Heart right ventricle (tissue), 16 donors: ENCODE data around the gene MUC22. TPM values are rescaled to one million over a fixed set of nuclear protein-coding genes. Genes with fewer than 3 reads are reported as not detected.

Experiments used
- ATAC-seq, 8 donors: fragments of 200-7000 bp; cut with Tn5 transposase; one replicate each; pipeline ENCODE4 v1.9.1; 2020; ENCODE audit warnings: mild to moderate bottlenecking in 8 of 8, moderate library complexity in 8 of 8, moderate number of reproducible peaks in 1 of 8
- DNase-seq, 2 donors: peaks; one replicate each; pipeline ENCODE4 v3.0.0-alpha.2; 2020
- H3K27ac ChIP-seq, 10 donors: fragments of 200-600 bp; sonication (generic) in 2 of 10; one replicate each; pipeline versions ENCODE4 v1.5.0 to v1.8.0; 2020 to 2022; ENCODE audit warnings: mild to moderate bottlenecking in 3 of 10
- H3K27me3 ChIP-seq, 7 donors: fragments of 200-600 bp; one replicate each; pipeline ENCODE4 v1.8.0; 2021 to 2022; ENCODE audit warnings: mild to moderate bottlenecking in 2 of 7
- H3K36me3 ChIP-seq, 9 donors: fragments of 200-600 bp; sonication (generic) in 1 of 9; one replicate each; pipeline versions ENCODE4 v1.5.0 to v1.8.0; 2020 to 2022; ENCODE audit warnings: mild to moderate bottlenecking in 2 of 9
- H3K4me1 ChIP-seq, 9 donors: fragments of 200-600 bp; sonication (generic) in 1 of 9; one replicate each; pipeline versions ENCODE4 v1.5.0 to v1.8.0; 2020 to 2022; ENCODE audit warnings: mild to moderate bottlenecking in 4 of 9
- H3K4me3 ChIP-seq, 10 donors: fragments of 200-600 bp; sonication (generic) in 2 of 10; one replicate each; pipeline versions ENCODE4 v1.5.0 to v1.8.0; 2020 to 2022; ENCODE audit warnings: mild to moderate bottlenecking in 7 of 10, moderate library complexity in 2 of 10
- H3K9me3 ChIP-seq, 11 donors: fragments of 200-600 bp in 10 of 11; sonication (generic) in 2 of 11; one replicate each; pipeline versions ENCODE4 v1.5.0 to v1.8.0; 2013 to 2022; ENCODE audit warnings: mild to moderate bottlenecking in 2 of 11, control low read depth in 1 of 11, moderate library complexity in 1 of 11
- WGBS, 2 donors: extraction: QIAGEN DNeasy Blood & Tissue Kit; methylation state at CpG; one replicate each; pipeline ENCODE4 v1.1.7; 2013; ENCODE audit warnings: inconsistent platforms in 1 of 2; 5-methylcytosine and 5-hydroxymethylcytosine counted together
- intact Hi-C, 10 donors: fragments of 100-400 bp; cut with DNase I; formaldehyde crosslinking; loops; one replicate each; pipeline versions ENCODE4 v1.11.1 to v1.14.2; 2022
- polyA plus RNA-seq, 2 donors: library from polyadenylated mRNA; stranded (reverse); fragments of 200-250 nt; gene quantifications; one replicate each; pipeline ENCODE4 v1.2.3, GENCODE V29; 2013
- total RNA-seq, 10 donors: library from RNA; stranded (reverse); fragmentation: NEBNext Ultra II Directional in 3 of 10; extraction: Animal tissue kit (Norgen Biotek cat#: 25700) in 3 of 10; gene quantifications; one replicate each; pipeline versions ENCODE4 v1.2.1 to v1.2.4, GENCODE V29; 2021 to 2023
- TF ChIP-seq, protein P1 (sequence below), 9 donors: fragments of 200-600 bp; sonication (generic) in 2 of 9; IDR thresholded peaks; one replicate each; pipeline versions ENCODE4 v1.5.0 to v1.8.0; 2021 to 2022; ENCODE audit warnings: antibody characterized with exemption in 9 of 9, mild to moderate bottlenecking in 5 of 9, moderate library complexity in 1 of 9
- donor health status: Arrhythmogenic right ventricular cardiomyopathy.
- donor health status: ischemic (EF 13 %, LVEDD 7.1; RV severe dilation, severe dysfunction).
- donor health status: healthy with polysubstance abuse.
- donor health status: DM: no; HTN: yes; CAD: no.
- donor health status: DM: no; HTN: no; CAD: no.
- donor health status: ischemic (EF 25% LVEDD 6.9; RV normal size, moderate dysfunction).
- donor health status: ischemic (EF 25% LVEDD 5.7; RV mildly dilated, moderate dysfunction).
- donor health status: healthy.
- donor health status: DM: yes; HTN: yes; CAD: no.
- donor health status: Ischemic cardiomyopathy.
- donor health status: ischemic (EF 35%, LVEDD 5.7; RV mildly dilated, moderate dysfunction).
- donor health status: nonischemic (EF 11% LVEDD 7.7; RV severe dilation, severe dysfunction).
- donor health status: DM: yes; HTN: yes; CAD: no.
- donor health status: PGD.
- donor health status: ischemic (EF 29% LVEDD 5.4; RV normal size, mild dysfunction).
- donor health status: nonischemic (EF 23%, LVEDD 6.1; RV moderate dilation, normal function).

Gene MUC22
- total and polyA plus RNA-seq, 12 donors = under 0.01 to 0.64 (median 0.24) TPM

DNA sequence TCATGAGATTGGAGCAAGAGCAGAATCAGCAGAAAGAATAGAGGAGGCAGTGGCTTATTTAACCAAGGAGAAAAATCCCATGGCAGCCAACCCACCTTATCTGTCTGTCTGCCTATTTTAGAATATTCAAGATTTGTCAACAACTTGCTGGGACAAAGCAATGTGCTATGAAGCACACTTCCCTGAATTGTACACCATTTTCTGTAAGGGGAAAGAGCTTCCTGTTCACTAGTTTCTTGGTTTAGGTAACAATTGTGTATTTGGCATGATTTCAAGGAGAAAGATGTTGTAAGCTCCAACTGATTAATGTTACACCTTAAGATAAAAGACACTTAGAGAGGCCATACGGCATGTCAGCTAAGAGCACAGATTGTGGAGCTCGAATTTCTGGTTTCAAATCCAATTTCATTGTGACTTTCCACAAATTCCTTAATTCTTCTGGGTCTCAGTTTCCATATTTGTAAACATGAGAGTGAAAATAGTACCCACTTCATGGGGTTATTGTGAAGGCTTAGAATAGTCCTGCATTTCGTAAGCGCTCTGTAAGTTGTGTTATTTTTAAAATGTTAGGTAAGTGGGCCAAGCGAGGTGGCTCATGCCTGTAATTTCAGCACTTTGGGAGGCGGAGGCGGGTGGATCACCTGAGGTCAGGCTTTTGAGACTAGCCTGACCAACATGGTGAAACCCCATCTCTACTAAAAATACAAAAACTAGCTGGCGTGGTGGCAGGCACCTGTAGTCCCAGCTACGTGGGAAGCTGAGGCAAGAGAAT is 4.8 kb upstream of the MUC22 start:
- DNase-seq = peak; percentile 36 to 43
- Histone ChIP-seq H3K27me3 (no peaks in the 10 kb centered on the region), H3K4me3 (no peak overlapping the region), H3K36me3 (no peaks in the 10 kb centered on the region), H3K9me3 (no peaks in the 10 kb centered on the region), H3K4me1 (peaks cover 4 to 28% (median 12%) of the 10 kb centered on the region in 9 donors), H3K27ac (peak overlapping the region in 9 of 10 donors; percentile 6 to 79 (median 42))
- 55 to 59% methylated on average over 9 of the region's 9 CpGs for WGBS, 2 donors
- TF ChIP-seq, protein P1, sequence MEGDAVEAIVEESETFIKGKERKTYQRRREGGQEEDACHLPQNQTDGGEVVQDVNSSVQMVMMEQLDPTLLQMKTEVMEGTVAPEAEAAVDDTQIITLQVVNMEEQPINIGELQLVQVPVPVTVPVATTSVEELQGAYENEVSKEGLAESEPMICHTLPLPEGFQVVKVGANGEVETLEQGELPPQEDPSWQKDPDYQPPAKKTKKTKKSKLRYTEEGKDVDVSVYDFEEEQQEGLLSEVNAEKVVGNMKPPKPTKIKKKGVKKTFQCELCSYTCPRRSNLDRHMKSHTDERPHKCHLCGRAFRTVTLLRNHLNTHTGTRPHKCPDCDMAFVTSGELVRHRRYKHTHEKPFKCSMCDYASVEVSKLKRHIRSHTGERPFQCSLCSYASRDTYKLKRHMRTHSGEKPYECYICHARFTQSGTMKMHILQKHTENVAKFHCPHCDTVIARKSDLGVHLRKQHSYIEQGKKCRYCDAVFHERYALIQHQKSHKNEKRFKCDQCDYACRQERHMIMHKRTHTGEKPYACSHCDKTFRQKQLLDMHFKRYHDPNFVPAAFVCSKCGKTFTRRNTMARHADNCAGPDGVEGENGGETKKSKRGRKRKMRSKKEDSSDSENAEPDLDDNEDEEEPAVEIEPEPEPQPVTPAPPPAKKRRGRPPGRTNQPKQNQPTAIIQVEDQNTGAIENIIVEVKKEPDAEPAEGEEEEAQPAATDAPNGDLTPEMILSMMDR (IDR thresholded peaks at IDR 0.05) = no peak
- intact Hi-C loops = no loop called here
- peak; percentile 63 to 92 (median 90) for ATAC-seq

DNA sequence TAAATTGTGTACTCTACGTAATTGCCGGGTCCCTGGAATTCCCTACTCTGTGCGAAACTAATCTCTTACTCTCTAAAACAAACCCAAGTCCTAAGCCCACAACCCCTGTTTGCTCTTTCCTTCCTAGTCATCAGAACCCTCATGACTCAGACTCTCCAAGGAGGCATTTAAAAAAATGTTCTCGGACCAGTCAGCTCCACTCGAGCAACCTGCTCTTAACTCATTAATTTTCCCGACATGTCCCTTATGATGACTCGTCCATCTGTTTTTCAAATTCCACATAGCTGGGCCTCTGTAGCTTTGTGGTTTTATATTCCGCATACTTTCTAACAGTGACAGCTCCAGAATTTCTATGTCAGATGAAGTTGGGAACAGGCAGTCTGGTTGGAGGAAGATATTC is 2.6 kb upstream of the MUC22 start:
- 53% methylated on average over 8 of the region's 8 CpGs for WGBS, 2 donors
- no peak overlapping the region for H3K4me3 ChIP-seq
- DNase-seq = no peak
- H3K27ac ChIP-seq = peak overlapping the region in 3 of 10 donors; percentile 10 to 48 (median 34)
- TF ChIP-seq, protein P1 (IDR thresholded peaks at IDR 0.05) = no peak
- peak in 2 of 8 donors; percentile 4 to 20 for ATAC-seq
- no peaks in the 10 kb centered on the region for H3K9me3 ChIP-seq
- H3K4me1 ChIP-seq = peaks cover 4 to 28% (median 12%) of the 10 kb centered on the region in 9 donors
- no peaks in the 10 kb centered on the region for H3K27me3 ChIP-seq
- intact Hi-C loops = no loop called here
- no peaks in the 10 kb centered on the region for H3K36me3 ChIP-seq

DNA sequence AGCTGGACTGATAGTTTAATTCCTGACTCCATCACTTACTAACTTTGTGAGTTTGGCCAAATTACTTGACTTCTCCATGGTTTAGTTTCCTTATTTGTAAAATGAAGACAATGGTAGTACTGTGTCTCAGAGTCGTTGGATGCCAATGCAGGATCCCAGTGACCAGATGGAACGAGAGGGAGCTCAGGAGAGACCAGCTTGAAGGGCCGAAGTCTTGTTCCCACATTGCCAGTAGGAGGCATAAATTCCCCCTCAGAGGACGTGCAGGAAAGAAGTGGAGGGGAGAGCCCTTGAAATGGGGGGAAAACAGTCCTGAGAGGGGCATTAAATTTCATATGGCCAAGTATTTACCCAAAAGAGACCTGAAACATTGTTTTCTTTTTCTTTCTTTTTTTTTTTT is 2.1 kb upstream of the MUC22 start:
- intact Hi-C loops = no loop called here
- peak overlapping the region in 3 of 10 donors; percentile 10 to 48 (median 34) for H3K27ac ChIP-seq
- H3K4me3 ChIP-seq = no peak overlapping the region
- WGBS, 2 donors = 54 to 56% methylated on average over 4 of the region's 4 CpGs
- H3K27me3 ChIP-seq = no peaks in the 10 kb centered on the region
- no peaks in the 10 kb centered on the region for H3K36me3 ChIP-seq
- DNase-seq = no peak
- ATAC-seq = peak in 1 of 8 donors; percentile 10
- TF ChIP-seq, protein P1 (IDR thresholded peaks at IDR 0.05) = no peak
- peaks cover 4 to 28% (median 12%) of the 10 kb centered on the region in 9 donors for H3K4me1 ChIP-seq
- H3K9me3 ChIP-seq = no peaks in the 10 kb centered on the region

DNA sequence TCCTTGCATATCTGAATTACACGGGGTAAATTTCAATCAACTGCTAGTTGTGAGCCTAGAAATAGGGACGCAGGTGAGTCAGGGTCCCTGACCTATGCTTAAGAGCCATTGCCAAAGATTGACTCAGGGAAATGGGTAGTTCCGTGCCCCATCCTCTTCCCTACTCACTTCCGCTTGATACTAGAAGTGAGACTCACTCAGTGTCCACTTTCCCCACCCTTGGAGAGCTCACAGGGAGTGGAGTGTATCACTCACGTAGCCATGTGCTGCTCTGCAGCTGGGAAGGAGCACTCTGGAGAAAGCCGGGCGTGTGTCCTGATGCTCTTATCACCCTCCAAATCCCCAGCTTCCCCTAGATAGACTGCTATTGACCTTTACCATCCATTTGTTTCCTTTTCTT is 543 bp upstream of the MUC22 start:
- intact Hi-C loops = no loop called here
- H3K36me3 ChIP-seq = no peaks in the 10 kb centered on the region
- ATAC-seq (no peak), DNase-seq (no peak)
- peaks cover 0 to 5% (median 0%) of the 10 kb centered on the region in 11 donors for H3K9me3 ChIP-seq
- TF ChIP-seq, protein P1 (IDR thresholded peaks at IDR 0.05) = no peak
- no peak overlapping the region for H3K27ac ChIP-seq
- WGBS, 2 donors = 72 to 74% methylated on average over 7 of the region's 7 CpGs
- no peaks in the 10 kb centered on the region for H3K27me3 ChIP-seq
- peaks cover 3 to 20% (median 8%) of the 10 kb centered on the region in 9 donors for H3K4me1 ChIP-seq
- H3K4me3 ChIP-seq = no peak overlapping the region
